Type B pancreatic cell (in vitro differentiated cells): Measurements from ENCODE around the gene SMAD3. TPM values are rescaled to one million over a fixed set of nuclear protein-coding genes. Genes with fewer than 3 reads are reported as not detected.

Experiments
- DNase-seq: peaks from one replicate; pipeline ENCODE4 v3.0.0; 2021; ENCODE audit warnings: mixed read lengths; ENCODE audit not compliant: unreplicated experiment; ENCODE audit errors: extremely low spot score
- H3K27ac Mint-ChIP-seq: 2 replicates; pipeline ENCODE4 v1.8.0; 2021; ENCODE audit warnings: mild to moderate bottlenecking, mixed read lengths
- H3K27me3 Mint-ChIP-seq: 2 replicates; pipeline ENCODE4 v1.8.0; 2021; ENCODE audit warnings: mixed read lengths
- H3K36me3 Mint-ChIP-seq: 2 replicates; pipeline ENCODE4 v1.8.0; 2021; ENCODE audit warnings: mixed read lengths
- H3K4me1 Mint-ChIP-seq: one replicate; pipeline ENCODE4 v1.8.0; 2021; ENCODE audit warnings: mixed read lengths; ENCODE audit not compliant: unreplicated experiment
- H3K4me3 Mint-ChIP-seq: 2 replicates; pipeline ENCODE4 v1.8.0; 2021; ENCODE audit warnings: mild to moderate bottlenecking, mixed read lengths
- H3K9me3 Mint-ChIP-seq: 2 replicates; pipeline ENCODE4 v1.8.0; 2021; ENCODE audit warnings: mixed read lengths
- CTCF ChIP-seq: fragments of 200-600 bp; sonication (generic); conservative IDR thresholded peaks from 2 replicates; pipeline ENCODE4 v1.5.0; 2021; ENCODE audit warnings: antibody characterized with exemption, mild to moderate bottlenecking
- total RNA-seq: library from RNA; stranded (reverse); gene quantifications from 2 replicates; pipeline ENCODE4 v1.2.1, GENCODE V29; 2021; ENCODE audit warnings: low replicate concordance

SMAD3 gene
- total RNA-seq, 1 donor from 2014 or later: 52.0 TPM

GRCh38 chr15:67140078-67140833, 74.9 kb downstream of the SMAD3 start:
- H3K4me3 Mint-ChIP-seq: no peak overlapping the region
- TF ChIP-seq CTCF: no peak
- no peak overlapping the region for H3K27ac Mint-ChIP-seq

DNA sequence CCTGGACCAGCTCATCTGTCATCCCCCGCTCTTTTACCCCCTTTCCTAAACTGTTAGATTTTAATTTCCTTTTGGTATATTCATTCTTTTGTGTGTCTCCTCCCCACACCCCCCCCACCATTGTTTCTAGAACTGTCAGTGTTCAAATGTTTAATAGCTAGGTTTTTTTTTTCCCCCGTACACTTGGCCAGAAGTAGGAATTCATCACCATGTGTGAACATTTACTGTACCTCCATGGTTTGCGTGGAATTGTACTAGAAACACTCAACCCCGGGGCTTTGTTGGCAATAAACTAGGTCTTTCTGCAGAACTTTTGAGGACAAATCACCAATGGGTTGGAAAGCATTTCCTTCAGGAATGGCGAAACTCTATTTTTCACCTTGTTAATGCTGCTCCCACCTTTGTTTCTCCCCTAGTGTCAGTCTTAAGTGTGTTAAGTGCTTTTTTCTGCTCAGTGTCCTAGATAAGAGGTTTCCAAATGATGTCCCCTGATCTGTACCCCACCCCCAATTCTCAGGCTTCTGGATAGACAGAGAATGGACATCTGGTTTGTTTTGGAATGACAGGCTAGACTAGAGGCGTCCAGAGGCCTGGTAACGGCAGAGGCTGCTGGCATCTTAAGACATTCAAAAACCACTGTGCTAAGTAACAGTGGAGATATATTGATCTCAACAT, 76.8 kb downstream of the SMAD3 start:
- no peak for DNase-seq
- no peaks in the 10 kb centered on the region for H3K27me3 Mint-ChIP-seq
- H3K36me3 Mint-ChIP-seq: peaks cover 5% of the 10 kb centered on the region
- H3K27ac Mint-ChIP-seq: no peak overlapping the region
- no peak overlapping the region for H3K4me3 Mint-ChIP-seq
- TF ChIP-seq CTCF: no peak
- peaks cover 83% of the 10 kb centered on the region for H3K4me1 Mint-ChIP-seq
- no peaks in the 10 kb centered on the region for H3K9me3 Mint-ChIP-seq

More at GRCh38 chr15:67140078-67140833, 74.9 kb downstream of the SMAD3 start:
- H3K27me3 Mint-ChIP-seq: no peaks in the 10 kb centered on the region
- no peaks in the 10 kb centered on the region for H3K9me3 Mint-ChIP-seq
- peaks cover 79% of the 10 kb centered on the region for H3K4me1 Mint-ChIP-seq
- no peak for DNase-seq
- peaks cover 10% of the 10 kb centered on the region for H3K36me3 Mint-ChIP-seq

- peaks cover 5% of the 10 kb centered on the region for H3K36me3 Mint-ChIP-seq
- H3K27ac Mint-ChIP-seq: no peak overlapping the region
- no peaks in the 10 kb centered on the region for H3K27me3 Mint-ChIP-seq
- DNase-seq: no peak
- no peaks in the 10 kb centered on the region for H3K9me3 Mint-ChIP-seq
- H3K4me3 Mint-ChIP-seq: no peak overlapping the region
- peaks cover 82% of the 10 kb centered on the region for H3K4me1 Mint-ChIP-seq
- TF ChIP-seq CTCF: no peak
Measured at GRCh38 chr15:67142767-67143100, 77.3 kb downstream of the SMAD3 start.

- H3K27ac Mint-ChIP-seq: no peak overlapping the region
- H3K36me3 Mint-ChIP-seq: peaks cover 5% of the 10 kb centered on the region
- TF ChIP-seq CTCF: no peak
- no peaks in the 10 kb centered on the region for H3K9me3 Mint-ChIP-seq
- H3K27me3 Mint-ChIP-seq: no peaks in the 10 kb centered on the region
- DNase-seq: no peak
- H3K4me3 Mint-ChIP-seq: no peak overlapping the region
- H3K4me1 Mint-ChIP-seq: peaks cover 84% of the 10 kb centered on the region
Measured at GRCh38 chr15:67143646-67144045, 78.2 kb downstream of the SMAD3 start.

DNA sequence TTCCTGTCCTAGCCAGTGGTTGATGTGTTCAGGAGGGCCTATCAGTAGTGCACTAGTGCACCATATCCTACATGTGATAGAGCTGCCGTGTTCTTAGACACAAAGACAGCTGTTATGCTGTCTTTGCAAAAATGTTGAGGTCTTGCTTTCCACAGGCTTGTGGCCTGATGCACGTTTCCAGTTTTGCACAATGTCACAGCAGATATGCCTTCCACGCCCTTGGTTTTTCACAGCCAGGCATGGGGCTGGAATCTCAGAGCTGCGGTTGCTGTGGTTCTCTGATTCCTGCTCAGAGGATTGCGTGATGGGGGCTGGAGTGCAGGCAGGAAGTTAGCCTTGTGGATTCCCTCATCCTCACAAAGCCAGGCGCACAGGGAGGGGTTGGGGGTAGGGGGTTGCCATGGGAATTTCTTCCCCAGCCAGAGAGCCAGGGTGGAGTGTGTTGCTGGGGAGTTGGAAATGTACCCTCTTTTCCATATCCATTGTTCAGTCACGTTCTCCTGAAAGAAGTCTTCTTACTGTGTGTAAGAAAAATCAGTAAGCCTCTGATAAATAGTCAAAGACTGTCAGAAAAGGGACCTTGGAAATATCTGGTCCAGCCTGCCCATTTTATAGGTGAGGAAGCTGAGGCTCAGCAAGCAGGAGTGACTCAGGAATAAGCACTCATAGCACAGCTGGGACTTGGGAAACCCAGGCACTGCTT, 79.4 kb downstream of the SMAD3 start:
- DNase-seq: no peak
- Mint-ChIP-seq H3K27ac (peak overlapping the region; percentile 85), H3K4me1 (peaks cover 86% of the 10 kb centered on the region), H3K27me3 (no peaks in the 10 kb centered on the region), H3K9me3 (no peaks in the 10 kb centered on the region), H3K36me3 (peaks cover 5% of the 10 kb centered on the region), H3K4me3 (peak overlapping the region; percentile 66)
- TF ChIP-seq CTCF: no peak
